Endometrial microvascular endothelial cells (primary cell): ENCODE data around the gene AFTPH. TPM values are rescaled to one million over a fixed set of nuclear protein-coding genes. Genes with fewer than 3 reads are reported as not detected.

Experiments
- in situ Hi-C: cut with HindIII; loops from 2 replicates; pipeline ENCODE4 v1.10.0; 2017; ENCODE audit warnings: low sequenced_read_pairs, low pct_unique_long_range_greater_than_20kb; ENCODE audit errors: inconsistent ontology term
- total RNA-seq: library from RNA; depleted of rRNA; stranded (reverse); fragments of >200 nt; gene quantifications from one replicate; pipeline ENCODE4 v1.2.3, GENCODE V29; 2015; ENCODE audit errors: inconsistent ontology term

AFTPH gene
- 22.0 TPM for total RNA-seq

DNA sequence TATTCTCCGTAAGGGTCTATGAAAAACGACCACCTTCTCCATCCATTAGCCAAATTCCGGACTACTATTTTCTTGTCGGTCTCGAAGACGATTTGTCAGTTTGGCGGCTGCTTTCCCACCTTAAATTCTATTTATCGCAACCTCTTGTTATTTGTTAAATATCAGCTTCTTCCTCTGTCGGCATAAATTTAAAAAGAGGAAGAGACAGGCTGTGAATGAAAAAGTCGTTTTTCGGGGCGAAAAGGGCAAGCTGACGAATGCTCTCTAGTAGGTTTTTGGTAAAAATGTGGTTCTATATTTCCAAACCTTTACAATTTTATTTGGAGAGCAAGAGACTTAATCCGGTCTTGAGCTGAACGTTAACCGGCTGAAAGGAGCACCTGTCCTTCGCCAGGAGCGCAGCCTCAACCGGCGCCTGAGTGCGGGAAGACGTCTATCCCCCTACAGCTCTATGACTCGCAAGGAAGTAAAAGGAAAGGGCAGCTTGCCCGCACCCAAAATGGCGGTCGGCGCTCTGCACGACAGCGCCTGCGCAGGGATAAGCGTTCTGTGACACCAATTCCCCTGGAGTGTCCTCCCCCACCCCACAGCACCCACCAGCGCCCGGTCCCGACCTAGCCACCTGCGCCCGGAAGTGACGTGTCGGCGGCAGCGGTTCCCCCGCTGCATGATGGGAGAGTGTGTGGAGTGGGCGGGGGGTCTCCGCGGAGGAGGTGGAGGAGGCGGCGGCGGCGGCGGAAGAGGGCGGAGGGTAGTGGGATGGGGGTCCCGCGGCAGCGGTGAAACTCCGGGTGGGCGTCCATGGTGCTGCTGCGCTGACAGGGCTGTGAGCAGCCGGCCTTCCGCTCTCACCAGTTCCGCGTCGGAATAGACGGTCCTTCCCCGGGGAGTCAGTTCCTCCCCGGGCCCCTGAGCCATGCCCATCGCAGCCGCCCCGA lies at the start of gene AFTPH:
TSS of gene AFTPH (plus strand) at position 663 of the 938 bp plus-strand sequence. CDS start 27,147 bp downstream, outside the sequence.
- in situ Hi-C loops, result no loop called here

- in situ Hi-C loops, result no loop called here
Observed at GRCh38 chr2:64474636-64475035, 49.5 kb upstream of the AFTPH start.

DNA sequence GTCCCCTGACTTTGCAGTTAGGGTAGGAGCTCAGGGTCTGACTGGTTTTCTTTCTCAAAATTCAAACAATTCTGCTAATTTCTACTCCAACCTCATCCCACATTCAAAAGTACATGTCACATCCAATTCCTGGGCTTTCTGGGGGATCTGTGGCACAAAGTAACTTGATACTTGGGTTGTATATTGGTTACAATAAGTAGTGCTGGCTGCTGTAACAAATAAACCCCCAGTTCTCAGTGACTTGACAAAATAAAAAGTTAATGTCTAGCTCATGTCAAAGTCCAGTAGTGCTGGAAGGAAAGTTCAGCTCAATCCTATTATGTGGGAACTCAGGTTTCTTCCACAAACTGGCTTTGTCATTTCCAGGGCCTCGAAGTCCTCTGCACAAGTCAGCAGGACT lies 47.1 kb upstream of the AFTPH start:
- in situ Hi-C loops, result no loop called here

DNA sequence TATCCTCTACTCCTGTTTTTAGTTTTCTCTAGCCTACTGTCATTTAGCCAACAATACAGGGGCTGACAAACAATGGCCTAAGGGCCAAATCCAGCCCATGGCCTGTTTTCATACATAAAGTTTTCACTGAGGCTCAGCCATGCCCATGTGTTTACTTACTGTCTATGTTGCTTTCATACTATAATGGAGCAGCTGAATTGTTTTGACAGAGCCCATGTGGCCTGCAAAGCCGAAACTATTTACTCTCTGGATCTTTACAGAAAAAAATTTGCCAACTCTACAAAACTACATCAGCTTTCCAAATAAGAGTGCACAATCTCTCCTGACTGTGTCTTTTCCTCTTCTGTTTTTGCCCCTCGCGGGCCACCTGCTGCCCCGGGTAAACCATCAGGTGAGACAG lies 46.1 kb upstream of the AFTPH start:
- in situ Hi-C loops, result no loop called here

- in situ Hi-C loops, result no loop called here
Observed at GRCh38 chr2:64478502-64479230, 45.5 kb upstream of the AFTPH start.

- in situ Hi-C loops, result no loop called here
Observed at GRCh38 chr2:64479259-64480117, 44.6 kb upstream of the AFTPH start.

- in situ Hi-C loops, result no loop called here
Observed at GRCh38 chr2:64481665-64482064, 42.5 kb upstream of the AFTPH start.

DNA sequence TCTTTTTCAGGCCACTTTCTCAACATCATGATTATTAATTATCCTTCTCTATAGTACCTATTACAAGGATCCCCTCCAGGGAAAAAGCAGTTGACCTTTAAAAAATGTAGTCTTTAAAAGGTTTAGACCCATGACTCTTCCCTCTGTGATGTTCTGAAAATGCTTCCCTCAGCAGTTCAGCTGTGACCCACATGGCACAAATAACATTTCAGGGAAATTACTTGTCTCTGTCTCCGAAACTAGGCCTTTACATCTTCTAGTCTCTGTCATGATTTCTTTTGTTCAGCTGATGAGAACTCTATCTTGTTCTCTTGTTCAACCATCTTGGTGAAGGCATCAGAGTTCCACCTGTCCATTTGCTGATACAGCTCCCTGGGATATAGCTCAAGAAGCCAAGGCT lies 41.9 kb upstream of the AFTPH start:
- in situ Hi-C loops, result no loop called here

- in situ Hi-C loops, result no loop called here
Observed at GRCh38 chr2:64482765-64483504, 41.2 kb upstream of the AFTPH start.

- in situ Hi-C loops, result no loop called here
Observed at GRCh38 chr2:64485331-64485730, 38.8 kb upstream of the AFTPH start.

DNA sequence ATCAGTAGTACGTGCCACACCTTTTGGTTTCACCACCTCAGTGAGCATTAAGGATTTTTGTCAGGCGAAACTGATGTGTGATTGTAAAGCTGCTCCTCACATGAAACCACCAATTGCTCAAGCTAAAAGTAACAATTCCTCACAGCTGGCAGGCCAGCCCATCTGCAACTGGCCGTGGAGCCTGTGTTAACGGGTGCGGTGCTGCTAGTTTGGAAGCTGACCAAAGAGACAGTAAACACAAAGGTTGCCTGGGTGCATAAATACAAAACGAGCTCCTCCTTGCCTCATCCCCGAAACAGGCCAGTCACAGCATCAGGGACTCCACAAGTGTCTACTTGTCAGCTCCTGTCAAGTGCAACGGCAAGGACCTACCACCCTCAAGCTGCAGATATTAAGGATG lies 38.2 kb upstream of the AFTPH start:
- in situ Hi-C loops, result no loop called here

DNA sequence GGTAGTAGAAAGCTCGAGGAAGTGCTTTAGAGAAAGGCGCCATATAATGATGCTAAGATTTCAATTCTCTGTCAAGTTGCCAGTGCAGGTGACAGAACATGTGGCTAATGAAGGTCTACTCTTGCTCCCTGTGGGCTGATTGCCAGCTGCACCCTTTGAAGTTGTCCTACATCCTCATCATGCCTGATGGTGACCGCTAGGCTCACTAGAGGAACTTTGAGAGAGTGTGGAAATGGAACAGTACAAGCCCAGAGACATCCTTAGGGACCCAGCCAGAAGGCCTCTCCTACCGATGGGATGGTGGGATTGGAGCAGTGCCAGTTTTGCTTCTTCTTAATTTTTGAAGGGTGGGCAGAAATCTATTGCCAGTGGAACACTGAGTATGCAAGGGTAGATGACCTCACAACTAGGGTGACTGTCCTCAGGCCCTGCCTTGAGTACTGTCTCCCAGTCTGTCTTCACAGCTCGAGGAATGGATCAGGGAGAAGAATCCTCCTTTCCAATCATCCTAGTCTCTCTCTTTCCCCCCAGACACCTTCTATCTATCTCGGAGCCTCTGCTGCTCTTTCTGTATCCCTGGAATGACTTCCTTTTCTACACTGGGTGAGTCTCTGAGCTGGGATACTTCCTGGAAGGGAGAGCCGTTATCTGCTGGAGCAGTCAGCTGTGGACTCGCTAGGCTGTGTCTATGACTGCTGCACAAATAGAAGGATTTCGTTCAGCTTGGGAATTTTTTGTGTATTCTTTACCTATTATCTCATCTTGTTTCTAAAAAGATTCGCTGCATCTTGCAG lies 36.7 kb upstream of the AFTPH start:
- in situ Hi-C loops, result no loop called here

GRCh38 chr2:64488050-64488974 lies 35.8 kb upstream of the AFTPH start:
- in situ Hi-C loops, result no loop called here

DNA sequence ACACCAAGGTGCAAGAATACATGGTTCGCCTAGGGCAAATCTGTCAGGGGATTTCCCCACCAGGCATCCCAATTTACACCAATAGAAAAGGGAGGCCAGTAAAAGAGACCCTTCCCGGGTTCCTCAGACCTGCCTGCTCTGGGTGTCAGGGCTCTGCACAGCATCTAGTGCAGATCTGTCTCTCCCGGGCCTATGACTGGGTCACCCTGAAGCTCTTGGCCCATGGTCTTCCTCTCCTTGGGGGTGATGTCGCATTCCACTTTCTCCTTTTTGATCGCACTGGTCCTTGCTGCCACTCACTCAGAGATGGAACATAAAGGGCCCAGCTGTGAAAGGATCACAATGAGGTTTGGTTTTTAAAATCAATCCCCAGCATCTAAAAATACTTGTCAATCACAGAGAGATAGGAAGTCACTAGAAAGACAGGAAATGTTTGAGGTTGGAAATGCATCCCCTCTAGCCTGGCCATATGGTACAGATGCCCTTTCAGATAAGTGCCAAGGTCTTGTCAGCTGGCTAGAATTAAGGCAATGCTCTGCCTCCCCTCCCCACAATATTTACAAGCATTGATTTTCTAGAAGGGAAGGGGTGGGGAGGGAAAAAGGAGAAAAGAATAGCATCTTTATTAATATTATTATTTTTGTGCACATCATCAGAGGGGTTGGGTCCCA lies 34.9 kb upstream of the AFTPH start:
- in situ Hi-C loops, result no loop called here

- in situ Hi-C loops, result no loop called here
Observed at GRCh38 chr2:64491426-64491825, 32.7 kb upstream of the AFTPH start.

DNA sequence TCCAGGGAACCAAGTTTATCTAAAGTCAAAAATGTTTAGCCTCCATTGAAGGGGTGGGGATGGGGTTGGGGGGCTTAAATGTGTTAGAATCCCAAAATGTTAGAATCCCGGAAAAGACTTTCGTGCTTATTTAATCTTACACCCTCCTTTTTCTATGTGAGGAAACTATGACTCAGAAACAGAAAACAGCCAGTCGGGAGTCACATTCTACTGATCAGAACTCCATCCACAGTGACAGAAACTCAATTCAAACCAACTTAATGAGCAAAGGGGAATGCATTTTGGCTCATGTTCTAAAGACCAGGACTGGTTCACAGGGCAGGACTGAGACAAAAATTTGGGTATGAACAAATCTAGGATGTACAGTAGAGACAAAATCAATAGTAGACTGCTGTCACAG lies 31.9 kb upstream of the AFTPH start:
- in situ Hi-C loops, result no loop called here
